KMS-11 (cell line): ENCODE results near the gene DNAJB14.

Experiments used
- H2AFZ ChIP-seq: fragments of 200-600 bp; sonication (generic); 2 replicates; pipeline ENCODE4 v1.6.1; 2016; ENCODE audit warnings: antibody characterized with exemption, mixed run types, low read depth
- H3K27ac ChIP-seq: fragments of 200-600 bp; sonication (generic); 2 replicates; pipeline ENCODE4 v1.6.1; 2016; ENCODE audit warnings: mild to moderate bottlenecking, mixed run types
- H3K27me3 ChIP-seq: fragments of 200-600 bp; sonication (generic); 2 replicates; pipeline ENCODE4 v1.6.1; 2017; ENCODE audit warnings: mild to moderate bottlenecking, low read depth, mixed run types, moderate library complexity; ENCODE audit not compliant: insufficient read depth
- H3K36me3 ChIP-seq: fragments of 200-600 bp; sonication (generic); 2 replicates; pipeline ENCODE4 v1.6.1; 2017; ENCODE audit warnings: mild to moderate bottlenecking, mixed run types; ENCODE audit not compliant: insufficient read depth
- H3K4me1 ChIP-seq: fragments of 200-600 bp; sonication (generic); 2 replicates; pipeline ENCODE4 v1.6.1; 2016; ENCODE audit warnings: mild to moderate bottlenecking, low read depth, mixed run types; ENCODE audit not compliant: poor library complexity, severe bottlenecking
- H3K4me2 ChIP-seq: fragments of 200-600 bp; sonication (generic); 2 replicates; pipeline ENCODE4 v1.7.0; 2016; ENCODE audit warnings: mild to moderate bottlenecking, mixed run types
- H3K4me3 ChIP-seq: fragments of 200-600 bp; sonication (generic); IDR thresholded peaks from 2 replicates; pipeline ENCODE4 v1.6.1; 2017; ENCODE audit warnings: low read depth, low read length, mixed read lengths; ENCODE audit not compliant: insufficient read depth
- H3K79me2 ChIP-seq: fragments of 200-600 bp; sonication (generic); 2 replicates; pipeline ENCODE4 v1.6.1; 2016; ENCODE audit warnings: low read depth, mixed run types; ENCODE audit not compliant: insufficient read depth
- H3K9ac ChIP-seq: fragments of 200-600 bp; sonication (generic); 2 replicates; pipeline ENCODE4 v1.6.1; 2016; ENCODE audit warnings: mild to moderate bottlenecking, mixed run types
- H4K20me1 ChIP-seq: fragments of 200-600 bp; sonication (generic); 2 replicates; pipeline ENCODE4 v1.6.1; 2016; ENCODE audit warnings: mild to moderate bottlenecking, mixed run types; ENCODE audit not compliant: insufficient read depth
- TF ChIP-seq, protein P1 (sequence below): fragments of 200-600 bp; sonication (generic); conservative IDR thresholded peaks from 2 replicates; pipeline ENCODE4 v1.6.1; 2017; ENCODE audit warnings: low read depth, mild to moderate bottlenecking, antibody characterized with exemption, low read length, moderate library complexity, mixed read lengths

DNAJB14 gene

DNA sequence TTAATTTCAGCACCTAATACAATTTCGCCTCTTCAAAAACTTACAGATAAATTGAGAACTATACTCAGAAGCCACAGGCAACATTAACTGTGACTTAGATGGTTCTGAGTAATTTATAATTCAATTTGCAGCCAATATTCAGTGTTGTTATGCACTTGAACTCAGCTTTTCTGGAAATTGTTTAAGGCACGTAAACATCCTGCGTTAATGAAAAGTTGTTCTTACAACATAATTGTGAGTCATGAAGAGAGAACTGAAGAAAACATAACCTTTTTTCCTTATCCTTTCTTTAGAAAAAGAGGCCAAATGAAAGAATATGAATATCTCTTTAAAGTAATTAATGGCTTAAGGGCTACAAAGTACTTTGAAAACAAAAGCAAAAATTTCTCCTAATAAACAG lies 20.3 kb upstream of the DNAJB14 start:
- H4K20me1 ChIP-seq = no peaks in the 10 kb centered on the region
- no peak overlapping the region for H3K4me3 ChIP-seq
- H3K36me3 ChIP-seq = no peaks in the 10 kb centered on the region
- H3K9ac ChIP-seq = no peak overlapping the region
- TF ChIP-seq, protein P1, sequence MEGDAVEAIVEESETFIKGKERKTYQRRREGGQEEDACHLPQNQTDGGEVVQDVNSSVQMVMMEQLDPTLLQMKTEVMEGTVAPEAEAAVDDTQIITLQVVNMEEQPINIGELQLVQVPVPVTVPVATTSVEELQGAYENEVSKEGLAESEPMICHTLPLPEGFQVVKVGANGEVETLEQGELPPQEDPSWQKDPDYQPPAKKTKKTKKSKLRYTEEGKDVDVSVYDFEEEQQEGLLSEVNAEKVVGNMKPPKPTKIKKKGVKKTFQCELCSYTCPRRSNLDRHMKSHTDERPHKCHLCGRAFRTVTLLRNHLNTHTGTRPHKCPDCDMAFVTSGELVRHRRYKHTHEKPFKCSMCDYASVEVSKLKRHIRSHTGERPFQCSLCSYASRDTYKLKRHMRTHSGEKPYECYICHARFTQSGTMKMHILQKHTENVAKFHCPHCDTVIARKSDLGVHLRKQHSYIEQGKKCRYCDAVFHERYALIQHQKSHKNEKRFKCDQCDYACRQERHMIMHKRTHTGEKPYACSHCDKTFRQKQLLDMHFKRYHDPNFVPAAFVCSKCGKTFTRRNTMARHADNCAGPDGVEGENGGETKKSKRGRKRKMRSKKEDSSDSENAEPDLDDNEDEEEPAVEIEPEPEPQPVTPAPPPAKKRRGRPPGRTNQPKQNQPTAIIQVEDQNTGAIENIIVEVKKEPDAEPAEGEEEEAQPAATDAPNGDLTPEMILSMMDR = no peak
- H3K4me1 ChIP-seq = no peaks in the 10 kb centered on the region
- no peaks in the 10 kb centered on the region for H3K79me2 ChIP-seq
- H2AFZ ChIP-seq = no peak overlapping the region
- H3K27me3 ChIP-seq = no peaks in the 10 kb centered on the region
- no peak overlapping the region for H3K27ac ChIP-seq
- H3K4me2 ChIP-seq = no peak overlapping the region

DNA sequence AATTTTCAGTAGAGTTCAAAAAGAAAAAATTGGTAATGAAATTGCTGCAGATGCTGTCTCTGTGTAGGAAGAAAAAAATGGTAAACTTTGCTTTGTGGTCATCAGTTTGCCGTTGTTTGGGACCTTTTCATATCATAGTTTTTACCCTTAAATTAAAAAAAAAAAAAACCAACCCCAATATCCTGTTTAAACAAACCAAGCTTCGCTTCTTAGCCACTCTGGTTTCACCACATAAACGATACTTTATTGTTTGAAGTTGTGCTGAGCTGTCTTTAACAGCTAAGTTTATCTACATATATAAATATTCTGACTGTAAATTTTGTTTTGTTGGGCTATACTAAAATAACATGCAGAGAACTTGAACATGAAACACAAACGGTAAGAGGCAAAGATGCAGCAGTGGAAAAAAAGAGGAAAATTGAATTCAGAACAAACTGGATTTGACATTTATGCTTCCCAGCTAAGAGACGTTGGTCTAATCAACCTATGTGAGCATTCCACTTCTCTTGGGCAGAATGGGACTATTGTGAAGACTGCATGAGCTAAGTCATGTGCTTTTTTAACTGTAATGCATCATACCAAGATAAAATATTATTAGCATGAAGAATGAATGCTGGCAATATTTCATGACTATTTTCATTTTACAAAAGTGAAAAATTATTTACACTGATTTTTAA lies 19.4 kb upstream of the DNAJB14 start:
- Histone ChIP-seq H3K9ac (no peak overlapping the region), H3K36me3 (no peaks in the 10 kb centered on the region), H3K4me3 (no peak overlapping the region), H3K27me3 (no peaks in the 10 kb centered on the region), H2AFZ (no peak overlapping the region), H3K79me2 (no peaks in the 10 kb centered on the region), H3K27ac (no peak overlapping the region), H3K4me2 (no peak overlapping the region), H3K4me1 (no peaks in the 10 kb centered on the region), H4K20me1 (no peaks in the 10 kb centered on the region)
- TF ChIP-seq, protein P1 = no peak

DNA sequence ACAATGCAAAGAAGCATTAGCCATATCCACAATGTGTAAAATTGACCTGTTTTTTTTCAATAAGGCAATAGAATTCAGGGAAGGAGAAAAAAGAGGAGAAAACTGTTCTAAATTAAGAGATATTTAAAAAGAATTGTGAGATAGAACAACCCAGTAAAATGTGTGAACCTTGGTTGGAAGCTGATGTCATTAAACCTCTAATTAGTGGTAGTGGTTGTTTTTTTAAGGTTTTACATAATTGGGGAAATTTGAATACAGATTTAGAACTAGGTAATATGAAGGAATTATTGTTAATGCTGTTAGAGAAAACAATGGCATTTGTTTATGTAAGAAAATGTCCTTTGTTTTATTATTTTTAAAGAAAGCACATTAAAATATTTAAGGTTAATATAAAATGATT lies 18.8 kb upstream of the DNAJB14 start:
- H3K36me3 ChIP-seq = no peaks in the 10 kb centered on the region
- H3K4me2 ChIP-seq = no peak overlapping the region
- H3K79me2 ChIP-seq = no peaks in the 10 kb centered on the region
- H4K20me1 ChIP-seq = no peaks in the 10 kb centered on the region
- H3K4me3 ChIP-seq = no peak overlapping the region
- no peaks in the 10 kb centered on the region for H3K27me3 ChIP-seq
- no peak overlapping the region for H3K9ac ChIP-seq
- no peaks in the 10 kb centered on the region for H3K4me1 ChIP-seq
- no peak overlapping the region for H3K27ac ChIP-seq
- TF ChIP-seq, protein P1 = no peak
- H2AFZ ChIP-seq = no peak overlapping the region

DNA sequence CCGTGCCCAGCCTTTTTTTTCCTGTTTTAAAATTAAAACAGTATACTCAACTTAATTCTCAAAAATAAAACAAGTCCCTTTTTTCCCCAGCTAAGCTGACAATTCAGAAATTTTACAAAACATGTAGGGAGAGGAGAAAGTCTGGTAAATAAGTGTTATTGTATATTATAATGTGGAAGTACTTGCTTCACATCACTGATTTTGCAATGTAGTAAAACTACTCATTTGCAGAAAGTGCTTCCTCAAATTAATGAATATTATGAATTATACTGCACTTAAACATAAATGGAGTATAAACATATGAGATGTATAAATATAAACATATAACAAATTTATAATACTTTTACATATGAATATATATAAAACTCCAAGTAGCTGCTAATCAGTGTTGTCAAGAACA lies 15.3 kb upstream of the DNAJB14 start:
- H3K27me3 ChIP-seq = no peaks in the 10 kb centered on the region
- H3K27ac ChIP-seq = no peak overlapping the region
- no peaks in the 10 kb centered on the region for H3K36me3 ChIP-seq
- H3K4me1 ChIP-seq = no peaks in the 10 kb centered on the region
- H3K4me3 ChIP-seq = no peak overlapping the region
- no peak overlapping the region for H3K9ac ChIP-seq
- H2AFZ ChIP-seq = no peak overlapping the region
- H3K79me2 ChIP-seq = no peaks in the 10 kb centered on the region
- H3K4me2 ChIP-seq = no peak overlapping the region
- H4K20me1 ChIP-seq = no peaks in the 10 kb centered on the region
- TF ChIP-seq, protein P1 = no peak
